NCI-H2107 treated with DMSO at 0.1 percent for 48 hours (cell line): ENCODE results near the gene CRABP1.
"Not testable (repeated sequence)": the region's sequence is repeated elsewhere in the genome, so short reads cannot be mapped to it uniquely, and the experiment has no call there.

ENCODE experiments used
- DNase-seq: peaks from one replicate; lab custom pipeline; 2025; ENCODE audit not compliant: unreplicated experiment; lab: John Stamatoyannopoulos, UW

CRABP1 gene

DNA sequence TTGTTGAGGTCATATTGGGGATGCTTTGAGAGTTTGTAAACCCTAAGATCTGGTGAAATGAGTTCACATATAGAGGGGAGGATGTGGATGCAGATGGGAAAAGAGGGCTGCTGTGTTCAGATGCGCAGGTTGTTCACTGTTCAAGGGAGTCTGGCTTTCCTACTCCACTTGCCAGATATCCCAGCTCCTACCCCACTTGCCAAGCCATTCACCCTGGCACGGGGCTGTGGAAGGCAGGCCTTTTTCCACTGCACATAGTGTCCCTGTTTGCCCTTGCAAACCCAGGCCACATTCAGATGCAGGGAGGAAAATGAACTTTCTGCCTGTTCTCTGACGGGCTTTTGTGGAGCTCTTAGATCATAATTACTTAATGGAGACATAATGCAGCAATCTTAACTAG, 29.0 kb downstream of the CRABP1 start:
- no peak for DNase-seq

DNA sequence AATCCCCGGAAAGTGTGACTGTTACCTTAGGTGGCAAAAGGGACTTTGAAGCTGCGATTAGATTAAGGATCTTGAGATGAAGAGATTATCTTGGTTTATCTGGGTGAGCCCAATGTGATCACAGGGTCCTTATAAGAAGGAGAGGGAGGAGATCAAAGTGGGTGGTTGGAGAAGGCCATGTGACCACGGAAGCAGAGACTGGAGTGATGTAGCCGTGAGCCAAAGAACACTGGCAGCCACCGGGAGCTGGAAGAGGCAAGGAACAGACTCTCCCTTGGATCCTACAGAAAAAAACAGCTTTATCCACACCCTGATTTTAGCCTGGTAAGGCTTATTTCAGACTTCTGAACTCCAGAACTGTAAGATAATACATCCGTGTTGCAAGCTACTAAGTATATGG, 29.9 kb downstream of the CRABP1 start:
- DNase-seq, result no peak

DNA sequence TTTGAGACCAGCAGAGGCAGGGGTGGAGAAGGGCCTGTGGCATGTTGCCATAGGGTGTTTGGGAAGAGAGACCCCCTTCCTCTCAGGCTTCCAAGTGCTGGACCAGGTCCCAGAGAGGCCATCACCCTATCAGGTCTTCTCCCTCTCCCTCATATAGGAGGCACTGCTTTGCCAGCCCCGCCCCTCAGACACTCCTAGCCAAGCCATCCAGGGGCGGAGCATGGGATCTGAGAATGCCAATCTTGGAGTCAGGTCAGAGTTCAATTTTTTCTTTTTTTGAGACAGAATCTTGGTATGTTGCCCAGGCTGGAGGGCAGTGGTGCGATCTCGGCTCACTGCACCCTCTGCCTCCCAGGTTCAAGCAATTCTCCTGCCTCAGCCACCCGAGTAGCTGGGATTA, 32.7 kb downstream of the CRABP1 start:
- no peak for DNase-seq

DNA sequence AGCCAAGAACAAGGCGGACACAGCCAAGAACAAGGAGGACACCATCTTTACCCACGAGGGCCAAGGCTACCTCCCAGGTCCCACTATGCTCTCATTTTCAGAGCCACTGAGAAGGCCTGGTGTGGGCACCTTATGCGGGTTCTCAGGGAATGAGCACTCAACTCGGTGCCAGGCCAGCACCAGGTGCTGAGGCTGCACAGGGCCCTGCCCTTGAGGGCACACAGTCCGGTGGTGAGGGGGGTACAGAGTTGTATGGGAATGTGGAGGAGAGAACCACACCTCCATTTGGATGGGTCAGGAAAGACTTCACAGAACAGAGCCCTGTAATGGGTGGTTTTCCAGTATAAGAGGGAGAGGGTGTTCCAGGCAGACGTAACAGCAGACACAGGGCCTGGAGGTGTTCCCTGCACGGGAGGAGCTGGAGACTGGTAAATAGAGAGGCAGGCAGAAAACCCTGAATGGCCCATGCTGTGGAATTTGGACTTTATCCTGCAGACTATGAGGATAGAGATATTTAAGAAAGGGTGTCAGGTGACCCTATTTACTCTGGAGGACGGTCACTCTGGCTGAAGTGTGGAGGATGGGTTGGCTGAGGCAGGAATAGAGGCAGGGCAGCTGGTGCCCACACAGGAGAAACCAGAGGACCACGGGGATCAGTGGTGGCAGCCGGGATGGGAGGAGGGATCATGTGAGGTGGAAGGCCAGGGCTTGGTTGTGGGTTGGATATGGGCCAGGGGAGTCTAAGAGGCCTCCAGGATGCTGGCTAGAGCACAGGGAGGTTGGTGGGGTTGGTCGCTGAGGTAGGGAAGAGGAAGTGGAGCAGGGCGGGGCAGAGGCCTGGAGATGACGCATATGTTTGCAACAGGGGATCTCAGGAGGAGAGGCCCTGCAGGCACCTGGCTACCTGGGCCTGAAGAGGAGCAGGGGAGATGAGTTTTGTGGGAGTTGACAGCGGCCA, 34.6 kb downstream of the CRABP1 start:
- no peak for DNase-seq

DNA sequence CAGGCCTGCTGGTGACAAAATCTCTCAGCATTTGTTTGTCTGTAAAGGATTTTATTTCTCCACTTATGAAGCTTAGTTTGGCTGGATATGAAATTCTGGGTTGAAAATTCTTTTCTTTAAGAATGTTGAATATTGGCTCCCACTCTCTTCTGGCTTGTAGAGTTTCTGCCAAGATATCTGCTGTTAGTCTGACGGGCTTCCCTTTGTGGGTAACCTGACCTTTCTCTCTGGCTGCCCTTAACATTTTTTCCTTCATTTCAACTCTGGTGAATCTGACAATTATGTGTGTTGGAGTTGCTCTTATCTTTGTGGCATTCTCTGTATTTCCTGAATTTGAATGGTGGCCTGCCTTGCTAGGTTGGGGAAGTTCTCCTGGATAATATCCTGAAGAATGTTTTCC, 40.0 kb downstream of the CRABP1 start:
- not testable (repeated sequence) for DNase-seq

DNA sequence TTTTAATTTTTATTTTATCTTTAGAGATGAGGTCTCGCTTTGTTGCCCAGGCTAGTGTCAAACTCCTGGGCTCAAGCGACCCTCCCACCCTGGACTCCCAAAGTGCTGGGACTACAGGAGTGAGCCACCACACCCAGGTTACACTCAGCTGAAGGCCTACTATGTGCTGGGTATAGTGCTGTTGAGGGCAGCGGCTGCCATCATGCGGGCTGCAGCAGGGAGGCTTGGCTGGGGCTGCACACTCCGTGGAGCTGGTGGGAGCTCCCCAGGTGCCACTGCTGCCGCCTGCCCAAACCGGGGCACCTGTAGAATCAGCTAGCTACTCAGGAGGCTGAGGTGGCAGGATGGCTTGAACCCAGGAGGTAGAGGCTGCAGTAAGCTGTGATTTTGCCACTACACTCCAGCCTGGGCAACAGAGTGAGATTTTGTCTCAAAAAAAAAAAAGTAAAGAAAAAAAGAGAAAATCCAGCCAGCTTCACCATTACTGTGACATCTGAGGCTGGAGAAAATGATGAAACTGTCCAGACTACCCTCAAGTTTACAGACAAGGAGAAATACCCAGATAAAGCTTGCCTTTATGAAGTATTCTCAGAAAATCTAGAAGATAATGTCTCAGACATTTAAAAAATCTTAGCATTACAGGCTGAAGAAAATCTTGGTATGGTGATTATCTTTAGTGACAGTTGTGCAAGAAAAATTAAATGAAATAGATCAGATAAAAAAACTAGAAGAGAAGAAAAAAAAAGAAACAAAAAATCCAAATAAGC, 42.1 kb downstream of the CRABP1 start:
- no peak for DNase-seq

DNA sequence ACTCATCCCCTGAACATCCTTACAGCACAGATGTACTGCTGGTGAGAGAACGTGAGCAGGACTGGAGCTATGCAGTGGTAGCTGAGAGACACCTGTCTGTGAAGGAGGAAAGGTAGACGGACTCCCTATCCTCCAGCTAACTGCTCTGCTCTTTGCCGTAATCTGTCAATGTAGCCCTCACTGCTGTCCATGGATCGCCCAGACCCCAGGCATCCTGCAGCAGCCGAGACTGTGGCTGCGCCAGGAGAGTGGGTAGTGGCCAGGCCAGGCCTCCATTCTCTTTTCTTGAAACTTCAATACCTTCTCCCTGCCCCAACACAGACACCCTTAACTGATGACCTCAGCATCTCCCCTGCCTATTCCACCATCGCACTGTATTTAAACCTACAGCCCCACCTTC, 44.5 kb downstream of the CRABP1 start:
- no peak for DNase-seq

DNA sequence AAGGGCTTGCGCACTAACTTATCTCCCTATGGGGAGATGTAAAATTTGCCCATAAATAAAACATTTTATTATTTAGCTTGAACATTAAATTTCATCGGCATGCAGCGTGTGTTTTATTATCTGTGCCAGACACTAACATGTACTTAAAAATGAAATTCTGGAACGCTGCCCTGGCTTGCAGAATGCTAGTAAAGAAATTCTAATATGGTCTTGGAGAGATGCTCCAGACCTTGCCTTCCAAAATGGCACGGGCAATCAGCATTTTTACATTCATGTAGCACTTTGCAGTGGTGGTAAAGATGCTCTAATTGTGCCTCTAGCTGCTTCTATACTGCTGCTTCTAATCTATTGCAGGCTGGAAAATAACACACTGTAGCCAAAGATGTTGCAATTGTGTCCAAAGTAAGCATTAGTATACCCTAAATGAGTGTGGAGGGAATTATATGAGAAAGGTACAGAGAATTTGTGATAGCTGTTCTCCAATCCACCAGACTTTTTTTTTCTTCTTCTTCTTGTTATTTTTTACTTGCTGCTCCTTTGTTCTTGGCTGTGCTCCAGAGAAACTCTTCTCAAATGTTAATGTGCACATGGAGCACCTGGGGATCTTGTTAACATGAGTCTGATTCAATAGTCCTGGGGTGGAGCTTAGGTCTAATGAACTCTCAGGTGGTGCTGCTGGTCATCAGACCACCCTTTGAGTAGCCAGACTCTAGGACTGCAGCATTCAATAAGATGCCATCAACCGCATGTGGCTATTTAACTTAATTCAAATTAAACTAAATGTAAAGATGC, 47.3 kb downstream of the CRABP1 start:
- peak; percentile 54 for DNase-seq

DNA sequence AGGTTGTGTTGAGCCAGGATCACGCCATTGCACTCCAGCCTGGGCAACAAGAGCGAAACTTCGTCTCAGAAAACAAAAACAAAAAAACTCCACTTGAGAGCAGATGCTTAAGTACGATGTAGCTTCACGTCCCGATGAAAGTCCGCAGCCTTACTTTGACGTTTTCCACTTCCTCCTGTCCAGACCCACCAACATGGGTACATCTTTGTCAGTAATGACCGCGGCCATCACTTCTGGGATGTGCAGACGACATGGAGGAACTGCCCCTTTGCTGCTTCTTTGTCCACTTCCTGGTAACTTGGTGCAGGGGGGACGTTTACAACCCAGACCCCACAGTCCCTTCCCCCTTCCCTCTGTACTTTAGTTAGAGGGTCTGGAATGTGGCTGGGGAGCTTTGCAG, 48.7 kb downstream of the CRABP1 start:
- DNase-seq, result no peak

DNA sequence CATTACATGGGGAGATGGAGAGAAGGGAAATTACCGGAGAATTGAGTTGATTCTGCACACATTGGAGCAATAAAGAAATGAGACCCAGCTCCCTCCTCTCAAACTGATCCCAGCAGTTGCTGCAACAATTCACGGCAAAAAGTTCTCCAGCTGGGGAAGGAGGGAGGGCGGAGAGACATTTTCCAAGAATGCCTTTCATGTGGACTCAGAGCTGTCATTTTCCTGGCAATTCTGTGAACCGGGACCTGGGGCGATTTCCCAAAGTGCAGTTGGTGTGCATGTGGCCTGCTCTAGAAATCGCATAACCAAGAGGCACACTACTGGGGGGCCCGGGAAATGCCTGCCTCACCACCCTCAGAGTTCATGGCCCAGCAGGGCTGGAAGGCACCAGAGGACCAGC, 49.2 kb downstream of the CRABP1 start:
- no peak for DNase-seq

DNA sequence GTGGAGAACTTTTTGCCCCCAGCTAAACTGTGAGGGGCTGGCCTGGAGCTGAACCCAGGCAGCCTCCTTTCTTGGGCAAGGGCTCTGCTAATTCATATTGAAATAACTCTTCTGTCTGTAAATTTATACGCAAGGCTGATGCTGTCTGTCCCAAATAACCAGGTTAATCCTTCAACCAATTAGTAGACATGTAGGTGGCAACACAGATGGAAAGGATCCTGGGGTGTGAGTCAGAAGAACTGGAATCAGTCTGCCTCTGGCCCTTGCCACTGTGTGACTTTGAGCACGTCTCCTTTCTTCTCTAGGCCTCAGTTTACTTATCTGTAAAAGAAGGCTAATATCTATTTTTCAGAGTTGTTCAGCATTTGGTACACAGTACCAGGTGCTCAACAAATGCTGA, 49.6 kb downstream of the CRABP1 start:
- DNase-seq, result no peak

DNA sequence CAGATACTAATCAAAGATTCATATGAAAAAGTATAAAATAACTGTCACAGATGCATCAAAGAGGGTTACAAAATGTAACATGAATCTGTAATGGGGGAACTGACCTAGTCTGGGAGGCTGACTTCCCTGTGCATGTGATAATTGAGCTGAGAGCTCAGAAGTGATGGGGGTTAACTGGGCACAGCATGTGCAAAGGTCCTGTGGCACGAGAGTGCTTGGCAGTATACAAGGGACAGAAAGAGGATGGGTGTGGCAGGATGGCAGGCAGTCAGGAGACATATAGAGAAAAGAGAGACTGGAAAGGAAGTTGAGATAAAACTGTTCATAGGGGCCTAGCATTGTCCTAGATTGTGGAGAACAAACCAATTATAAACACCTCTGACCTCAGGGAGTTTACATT, 50.1 kb downstream of the CRABP1 start:
- DNase-seq, result no peak

DNA sequence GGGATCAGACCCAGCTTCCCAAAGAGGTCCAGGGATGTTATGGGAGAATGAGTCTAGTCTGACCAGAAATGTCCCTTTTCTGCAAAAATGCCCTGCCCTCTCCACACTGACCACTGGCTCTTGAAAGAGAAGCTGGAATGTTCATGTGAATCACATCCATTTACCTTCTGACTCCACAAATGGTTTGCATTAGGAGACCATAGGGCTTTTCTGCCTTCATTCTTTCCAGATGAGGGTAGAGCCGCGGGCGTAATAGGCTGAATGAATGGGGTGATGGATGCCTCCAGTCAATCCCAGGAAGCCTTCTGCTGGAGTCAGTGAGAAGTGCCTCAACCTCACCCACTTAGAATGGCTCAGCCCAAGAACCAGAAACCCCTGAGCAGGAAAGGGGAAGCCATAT, 50.7 kb downstream of the CRABP1 start:
- no peak for DNase-seq

DNA sequence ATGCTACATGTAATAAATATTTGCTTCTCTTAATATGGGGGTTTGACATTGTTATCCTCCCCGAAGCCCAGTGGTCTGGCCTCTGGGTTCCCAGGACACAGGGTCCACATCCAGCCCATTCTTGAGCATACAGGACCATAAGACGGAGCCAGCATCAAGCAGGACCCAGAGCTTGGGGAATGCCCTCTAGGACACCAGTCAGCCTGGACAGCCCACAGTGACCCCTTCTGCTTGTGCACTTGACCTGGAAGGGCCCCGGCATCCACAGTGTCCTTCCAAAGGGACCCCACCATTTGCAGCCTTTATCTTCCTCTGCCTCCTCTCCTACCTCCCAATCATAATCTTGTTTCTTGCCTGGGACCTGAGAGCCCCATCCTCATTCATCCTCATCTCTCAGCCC, 51.6 kb downstream of the CRABP1 start:
- no peak for DNase-seq

DNA sequence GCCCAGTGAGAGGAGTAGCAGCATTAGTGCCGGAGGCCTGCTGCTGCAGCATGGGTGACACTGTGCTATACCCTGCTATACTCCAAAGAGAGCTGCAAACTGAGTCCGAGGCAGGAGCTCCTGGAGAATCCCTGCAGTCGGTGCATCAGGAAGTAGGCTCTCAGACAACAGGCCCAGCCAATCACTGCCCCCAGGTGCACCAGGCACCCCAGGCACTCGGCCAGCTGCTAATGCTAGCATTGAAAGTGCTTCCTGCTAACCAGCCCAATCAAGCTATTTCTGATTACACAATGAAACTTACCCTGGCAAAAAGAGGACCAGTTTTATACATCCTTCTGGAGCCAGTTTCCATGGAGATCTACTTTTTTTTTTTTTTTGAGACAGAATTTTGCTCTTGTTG, 52.3 kb downstream of the CRABP1 start:
- DNase-seq, result peak; percentile 66

DNA sequence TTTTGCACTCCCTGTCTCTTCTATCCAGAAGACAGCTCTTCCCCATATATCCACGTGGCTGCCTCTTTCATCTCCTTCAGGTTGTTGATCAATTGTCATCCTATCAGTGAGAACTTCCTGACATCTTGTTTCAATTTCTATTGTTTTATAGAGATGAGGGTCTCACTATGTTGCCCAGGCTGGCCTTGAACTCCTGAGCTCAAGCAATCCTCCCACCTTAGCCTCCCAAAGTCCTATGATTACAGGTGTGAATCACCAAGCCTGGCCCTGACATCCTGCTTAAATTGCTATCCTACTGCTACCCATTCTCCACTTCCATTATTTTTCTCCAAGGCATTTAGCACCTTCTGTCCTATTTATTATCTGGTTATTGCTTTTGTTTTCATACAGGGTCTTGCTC, 53.0 kb downstream of the CRABP1 start:
- no peak for DNase-seq

DNA sequence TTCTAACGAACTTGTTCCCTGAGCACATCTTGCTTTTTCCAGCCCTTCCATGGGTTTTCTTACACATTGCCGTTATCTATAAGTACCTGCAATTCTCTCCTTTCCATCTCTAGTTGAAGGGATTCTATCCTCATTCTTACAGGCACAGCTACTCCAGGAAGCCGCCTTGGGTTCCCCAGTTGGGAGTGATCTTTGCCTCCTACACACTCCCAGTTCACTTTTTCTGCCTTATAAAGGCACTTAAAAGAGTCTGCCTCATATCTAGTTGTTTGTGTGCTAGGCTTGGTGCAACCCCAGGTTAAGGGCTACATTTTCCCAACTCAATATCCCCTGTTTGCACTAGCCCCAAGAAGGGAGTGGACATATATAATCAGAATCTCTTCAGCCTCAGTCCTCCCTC, 53.9 kb downstream of the CRABP1 start:
- DNase-seq, result no peak

DNA sequence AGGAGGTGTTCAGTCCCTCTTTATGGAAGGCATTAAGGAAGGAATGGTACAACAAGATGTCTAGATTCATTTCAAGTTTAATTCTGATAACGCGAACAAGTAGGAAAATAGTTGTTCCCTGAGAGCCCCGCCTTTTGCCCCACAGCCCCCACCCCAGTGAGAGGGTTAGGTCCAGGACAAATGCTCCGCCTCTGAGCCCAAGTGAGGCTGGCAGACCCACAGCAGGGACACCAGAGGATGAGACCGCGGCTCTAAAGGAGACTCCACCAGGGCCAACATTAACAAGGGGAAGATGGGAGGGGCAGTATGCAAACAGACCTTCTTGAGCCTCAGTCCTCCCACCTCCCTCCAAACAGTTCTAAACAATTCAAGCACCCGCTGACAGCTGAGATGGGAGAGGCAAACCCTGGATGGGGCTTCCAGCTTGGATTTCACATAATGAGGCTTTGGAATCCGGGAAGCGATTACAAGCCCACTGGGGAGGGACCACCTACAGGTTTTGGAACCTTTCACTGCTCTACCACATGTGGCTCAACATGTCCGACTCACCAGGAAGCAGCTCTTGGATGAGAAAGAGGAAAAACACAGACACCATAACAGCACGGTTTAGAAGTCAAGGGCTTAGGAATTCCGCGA, 54.9 kb downstream of the CRABP1 start:
- DNase-seq, result no peak

DNA sequence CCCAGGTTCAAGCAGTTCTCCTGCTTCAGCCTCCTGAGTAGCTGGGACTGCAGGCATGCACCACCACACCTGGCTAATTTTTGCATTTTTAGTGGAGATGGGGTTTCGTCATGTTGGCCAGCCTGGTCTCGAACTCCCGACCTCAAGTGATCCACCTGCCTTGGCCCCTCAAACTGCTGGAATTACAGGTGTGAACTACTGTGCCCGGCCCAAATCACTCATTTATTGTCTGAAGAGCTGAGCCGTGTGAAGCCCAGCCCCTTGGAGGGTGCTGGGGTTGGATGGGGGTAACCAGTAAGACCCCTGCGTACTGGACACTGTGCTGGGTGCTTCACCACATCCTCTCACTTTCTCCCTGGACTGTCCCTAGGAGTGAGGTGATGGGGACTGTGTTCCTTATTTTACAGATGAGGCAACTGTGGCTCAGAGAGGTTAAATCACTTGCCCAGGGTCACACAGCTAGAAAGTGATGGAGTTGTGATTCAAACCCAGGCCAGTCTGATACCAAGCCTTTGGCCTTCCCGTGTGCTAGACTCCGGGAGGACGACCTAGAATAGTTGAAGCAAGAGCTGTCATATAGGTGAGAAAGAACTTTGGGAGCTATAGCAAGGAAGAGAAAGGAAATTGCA, 56.1 kb downstream of the CRABP1 start:
- no peak for DNase-seq

DNA sequence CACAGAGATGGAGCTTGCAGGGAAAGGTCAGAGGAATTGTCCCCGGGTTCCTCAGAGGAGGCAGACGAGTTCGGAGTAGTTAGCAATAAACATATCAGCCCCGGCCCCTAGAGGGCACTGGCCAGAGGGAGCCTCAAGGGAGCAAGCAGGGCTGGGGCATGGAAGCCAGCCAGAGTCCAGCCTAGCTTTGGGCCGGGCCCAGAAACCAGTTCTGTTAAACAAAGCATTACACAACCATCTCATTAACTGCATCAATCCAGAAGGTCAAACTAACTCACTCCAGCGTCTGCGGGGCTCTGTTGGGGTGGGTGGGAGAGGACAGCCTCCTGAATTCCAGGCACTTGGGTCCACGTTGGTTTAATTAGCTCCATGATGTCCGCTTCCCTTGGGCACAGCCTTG, 56.8 kb downstream of the CRABP1 start:
- DNase-seq, result no peak

DNA sequence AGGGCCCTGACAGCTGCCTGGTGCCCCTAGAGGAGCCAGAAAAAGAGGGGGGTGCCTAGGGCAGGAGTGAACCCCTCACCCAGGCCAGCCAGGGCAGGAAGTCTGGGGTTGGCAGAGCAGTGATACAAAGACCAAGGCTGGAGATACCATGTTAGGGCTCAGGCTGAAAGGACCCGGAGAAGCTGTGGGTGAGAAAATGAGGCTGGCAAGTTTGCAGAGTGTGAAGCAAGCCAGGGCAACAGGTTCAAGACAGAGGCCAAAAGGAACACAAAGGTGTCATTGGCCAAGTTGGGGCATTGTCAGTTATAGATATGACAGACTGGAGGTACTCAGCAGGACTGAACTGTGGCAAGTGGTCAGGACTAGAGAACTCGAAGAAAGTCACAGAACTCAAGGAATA, 57.2 kb downstream of the CRABP1 start:
- DNase-seq, result no peak
